ENCODE results near the gene EIF1AY.
"Not testable (repeated sequence)": the region's sequence is repeated elsewhere in the genome, so short reads cannot be mapped to it uniquely, and the experiment has no call there.

EIF1AY gene

GRCh38 chrY:20575531-20576121 is at the start of gene EIF1AY:
Gene EIF1AY (plus strand): TSS chrY:20575776. CDS start chrY:20575872, 96 bp downstream.
- peak; percentile 57 to 80 (median 73) for DNase-seq (ENCODE audit: low read depth in 3 of 3)

- no peak for DNase-seq (ENCODE audit: low read depth in 3 of 3)
Observed at GRCh38 chrY:20528435-20528834, 47.1 kb upstream of the EIF1AY start.

- DNase-seq (ENCODE audit: low read depth in 3 of 3), result no peak
Observed at GRCh38 chrY:20538186-20538585, 37.4 kb upstream of the EIF1AY start.

GRCh38 chrY:20538933-20539332 is 36.6 kb upstream of the EIF1AY start:
- DNase-seq (ENCODE audit: low read depth in 3 of 3), result no peak

- DNase-seq (ENCODE audit: low read depth in 3 of 3), result no peak
Observed at GRCh38 chrY:20544451-20544960, 31.1 kb upstream of the EIF1AY start.

- DNase-seq (ENCODE audit: low read depth in 3 of 3), result no peak
Observed at GRCh38 chrY:20546071-20546470, 29.5 kb upstream of the EIF1AY start.

GRCh38 chrY:20549289-20549688 is 26.3 kb upstream of the EIF1AY start:
- no peak for DNase-seq (ENCODE audit: low read depth in 3 of 3)

GRCh38 chrY:20551840-20552239 is 23.7 kb upstream of the EIF1AY start:
- DNase-seq (ENCODE audit: low read depth in 3 of 3), result no peak

- DNase-seq (ENCODE audit: low read depth in 3 of 3), result not testable (repeated sequence)
Observed at GRCh38 chrY:20552764-20553323, 22.7 kb upstream of the EIF1AY start.

- DNase-seq (ENCODE audit: low read depth in 3 of 3), result no peak
Observed at GRCh38 chrY:20555820-20556219, 19.8 kb upstream of the EIF1AY start.

- no peak for DNase-seq (ENCODE audit: low read depth in 3 of 3)
Observed at GRCh38 chrY:20558677-20559076, 16.9 kb upstream of the EIF1AY start.

GRCh38 chrY:20559873-20560512 is 15.6 kb upstream of the EIF1AY start:
- no peak for DNase-seq (ENCODE audit: low read depth in 3 of 3)

- no peak for DNase-seq (ENCODE audit: low read depth in 3 of 3)
Observed at GRCh38 chrY:20571306-20571705, 4.3 kb upstream of the EIF1AY start.

- no peak for DNase-seq (ENCODE audit: low read depth in 3 of 3)
Observed at GRCh38 chrY:20576506-20576905, 930 bp downstream of the EIF1AY start.

- DNase-seq (ENCODE audit: low read depth in 3 of 3), result no peak
Observed at GRCh38 chrY:20578206-20578605, 2.6 kb downstream of the EIF1AY start.

- DNase-seq (ENCODE audit: low read depth in 3 of 3), result no peak
Observed at GRCh38 chrY:20581687-20582086, 6.1 kb downstream of the EIF1AY start.

- DNase-seq (ENCODE audit: low read depth in 3 of 3), result no peak
Observed at GRCh38 chrY:20586161-20586560, 10.6 kb downstream of the EIF1AY start.
